ENCODE results near the gene PLA2G5.

PLA2G5 gene

GRCh38 chr1:20076710-20077461, 6.9 kb downstream of the PLA2G5 start:
- Histone ChIP-seq H3K36me3 (no peaks in the 10 kb centered on the region), H3K4me1 (no peaks in the 10 kb centered on the region), H3K9me3 (no peaks in the 10 kb centered on the region), H3K27me3 (no peaks in the 10 kb centered on the region), H3K4me3 (ENCODE audit: low read depth, low read length) (no peak overlapping the region)
- DNase-seq: no peak
- no peak for TF ChIP-seq CTCF (IDR thresholded peaks at IDR 0.05; ENCODE audit: low read depth, low read length)

GRCh38 chr1:20078171-20078651, 8.2 kb downstream of the PLA2G5 start:
- Histone ChIP-seq H3K36me3 (no peaks in the 10 kb centered on the region), H3K4me1 (no peaks in the 10 kb centered on the region), H3K9me3 (no peaks in the 10 kb centered on the region), H3K4me3 (ENCODE audit: low read depth, low read length) (no peak overlapping the region), H3K27me3 (no peaks in the 10 kb centered on the region)
- TF ChIP-seq CTCF (IDR thresholded peaks at IDR 0.05; ENCODE audit: low read depth, low read length): no peak
- DNase-seq: no peak

- Histone ChIP-seq H3K4me1 (no peaks in the 10 kb centered on the region), H3K9me3 (no peaks in the 10 kb centered on the region), H3K36me3 (no peaks in the 10 kb centered on the region), H3K27me3 (no peaks in the 10 kb centered on the region), H3K4me3 (ENCODE audit: low read depth, low read length) (no peak overlapping the region)
- no peak for TF ChIP-seq CTCF (IDR thresholded peaks at IDR 0.05; ENCODE audit: low read depth, low read length)
- no peak for DNase-seq
Observed at GRCh38 chr1:20078711-20079110, 8.7 kb downstream of the PLA2G5 start.

- Histone ChIP-seq H3K4me3 (ENCODE audit: low read depth, low read length) (no peak overlapping the region), H3K27me3 (no peaks in the 10 kb centered on the region), H3K9me3 (no peaks in the 10 kb centered on the region), H3K4me1 (no peaks in the 10 kb centered on the region), H3K36me3 (no peaks in the 10 kb centered on the region)
- DNase-seq: no peak
- no peak for TF ChIP-seq CTCF (IDR thresholded peaks at IDR 0.05; ENCODE audit: low read depth, low read length)
Observed at GRCh38 chr1:20079661-20080305, 9.8 kb downstream of the PLA2G5 start.

GRCh38 chr1:20080441-20081352, 10.7 kb downstream of the PLA2G5 start:
- Histone ChIP-seq H3K9me3 (no peaks in the 10 kb centered on the region), H3K4me1 (no peaks in the 10 kb centered on the region), H3K36me3 (no peaks in the 10 kb centered on the region), H3K4me3 (ENCODE audit: low read depth, low read length) (no peak overlapping the region), H3K27me3 (no peaks in the 10 kb centered on the region)
- no peak for TF ChIP-seq CTCF (IDR thresholded peaks at IDR 0.05; ENCODE audit: low read depth, low read length)
- DNase-seq: no peak
